NOMO-1 (cell line): Measurements from ENCODE around the gene MLLT6.
"Not testable (repeated sequence)": the region's sequence is repeated elsewhere in the genome, so short reads cannot be mapped to it uniquely, and the experiment has no call there.

Experiments
- DNase-seq, 2 experiments: peaks; one replicate each; lab custom pipeline; 2025; ENCODE audit not compliant: unreplicated experiment in 2 of 2; lab: John Stamatoyannopoulos, UW

MLLT6 gene

GRCh38 chr17:38725066-38725465 lies 20.0 kb downstream of the MLLT6 start:
- no peak for DNase-seq

GRCh38 chr17:38726145-38726544 lies 21.1 kb downstream of the MLLT6 start:
- DNase-seq: not testable (repeated sequence)

- no peak for DNase-seq
These were observed 22.7 kb downstream of the MLLT6 start for GRCh38 chr17:38727736-38728135.

GRCh38 chr17:38728290-38728831 lies 23.3 kb downstream of the MLLT6 start:
- peak in 1 of 2 experiments; percentile 46 for DNase-seq

- DNase-seq: no peak
These were observed 24.4 kb downstream of the MLLT6 start for GRCh38 chr17:38729368-38729885.

- peak; percentile 84 to 93 for DNase-seq
These were observed 24.9 kb downstream of the MLLT6 start, which contains the start of gene CISD3 for GRCh38 chr17:38729886-38730525. Gene CISD3 (plus strand): TSS chr17:38730341. CDS start chr17:38730359, 18 bp downstream.

- no peak for DNase-seq
These were observed 25.7 kb downstream of the MLLT6 start for GRCh38 chr17:38730526-38731379.

- no peak for DNase-seq
These were observed 26.6 kb downstream of the MLLT6 start for GRCh38 chr17:38731526-38732294.

GRCh38 chr17:38732376-38733281 lies 27.6 kb downstream of the MLLT6 start:
- no peak for DNase-seq

GRCh38 chr17:38733282-38733981 lies 28.4 kb downstream of the MLLT6 start:
- DNase-seq: no peak

GRCh38 chr17:38733982-38734973 lies 29.2 kb downstream of the MLLT6 start:
- no peak for DNase-seq

GRCh38 chr17:38735161-38735997 lies 30.3 kb downstream of the MLLT6 start:
- no peak for DNase-seq

- no peak for DNase-seq
These were observed 33.1 kb downstream of the MLLT6 start for GRCh38 chr17:38738007-38738662.

- no peak for DNase-seq
These were observed 33.6 kb downstream of the MLLT6 start for GRCh38 chr17:38738686-38739085.

GRCh38 chr17:38739305-38739704 lies 34.2 kb downstream of the MLLT6 start:
- no peak for DNase-seq

- DNase-seq: no peak
These were observed 35.0 kb downstream of the MLLT6 start for GRCh38 chr17:38740044-38740443.

- no peak for DNase-seq
These were observed 35.7 kb downstream of the MLLT6 start for GRCh38 chr17:38740806-38741205.
